ENCODE measurements around the gene TNFRSF14.

Gene TNFRSF14

GRCh38 chr1:2523891-2524609, 32.1 kb upstream of the TNFRSF14 start:
- DNase-seq: no peak

GRCh38 chr1:2525572-2525919, 30.6 kb upstream of the TNFRSF14 start:
- no peak for DNase-seq

DNA sequence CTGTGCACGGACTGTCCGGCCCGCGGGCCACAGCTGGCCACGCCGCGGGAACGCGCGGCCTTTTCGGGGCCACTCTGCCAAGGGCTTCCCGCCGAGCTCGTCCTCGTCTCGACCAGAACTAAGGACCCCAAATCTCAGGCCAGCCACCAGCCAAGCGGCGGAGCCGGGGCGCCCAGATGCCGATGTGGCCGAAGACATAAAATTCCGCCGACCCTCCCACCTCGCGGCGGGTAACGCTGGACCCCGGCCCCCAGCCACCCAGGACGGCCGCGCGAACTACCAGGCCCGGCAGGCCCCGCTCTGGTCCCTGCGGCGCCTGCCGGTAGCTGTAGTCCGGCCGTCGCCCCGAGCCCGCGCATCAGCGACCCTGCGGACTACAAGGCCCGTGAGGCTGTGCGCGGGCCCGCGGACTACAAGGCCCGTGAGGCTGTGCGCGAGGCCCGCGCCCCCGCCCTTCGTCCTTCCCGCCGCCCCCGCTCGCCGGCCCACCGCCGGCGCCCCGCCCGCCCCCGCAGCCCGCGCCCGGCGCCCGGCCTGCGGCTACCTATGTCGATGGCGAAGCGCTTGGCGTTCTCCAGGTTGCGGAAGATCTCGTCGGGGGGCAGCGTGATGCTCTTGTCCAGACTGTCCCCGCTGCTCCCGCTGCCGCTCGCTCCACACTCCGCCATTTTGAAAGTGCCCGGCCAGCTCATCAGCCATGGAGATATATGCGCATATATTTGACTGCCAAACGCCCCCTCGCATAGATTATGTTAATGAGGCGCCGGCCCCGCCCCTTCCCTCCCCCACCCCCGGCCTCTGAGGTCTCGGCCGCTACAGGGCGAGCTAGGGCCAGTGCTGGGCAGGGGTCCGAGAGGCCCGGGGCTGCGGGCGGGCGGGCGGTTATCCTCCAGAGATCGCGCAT, 30.0 kb upstream of the TNFRSF14 start, which contains the start of gene PANK4:
Gene PANK4, minus strand, starts transcription at position 677 of the 904 bp plus-strand sequence. Its CDS starts 9 bp downstream, at position 668.
- DNase-seq: peak; percentile 57

DNA sequence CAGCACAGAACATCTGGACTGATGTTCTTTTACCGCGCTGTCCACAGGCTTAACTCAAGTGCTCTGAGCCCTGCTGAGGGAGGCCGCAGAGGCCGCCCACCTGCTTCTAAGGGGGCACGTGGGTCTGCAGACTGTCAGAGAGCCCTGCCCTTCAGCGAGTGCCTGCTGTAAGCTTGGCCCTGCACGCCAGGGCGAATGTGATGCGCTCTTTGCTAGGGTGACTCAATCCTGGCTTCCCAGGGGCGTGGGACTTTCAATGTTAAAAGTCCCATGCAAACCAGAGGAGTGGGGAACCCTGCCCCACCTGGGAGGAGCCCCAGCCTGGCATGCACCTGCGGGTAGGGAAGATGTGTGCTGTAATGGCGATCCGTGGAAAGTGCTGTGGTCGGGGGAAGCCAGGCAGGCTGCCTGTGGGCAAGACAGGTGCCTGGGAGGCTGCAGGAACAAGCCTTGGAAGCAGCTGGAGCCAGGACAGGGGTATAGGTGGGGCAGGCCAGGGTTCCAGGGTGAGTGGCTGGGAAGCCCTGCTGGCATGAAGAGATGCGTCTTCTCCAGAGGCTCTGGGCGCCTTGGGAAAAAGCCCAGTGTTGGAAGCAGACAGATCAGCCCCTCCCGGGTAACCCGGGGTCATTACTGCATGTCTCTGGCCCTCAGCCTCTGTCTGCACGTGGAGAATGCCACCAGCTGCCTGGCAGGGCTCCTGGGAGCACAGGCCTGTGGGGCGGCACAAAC, 29.2 kb upstream of the TNFRSF14 start:
- no peak for DNase-seq

- no peak for DNase-seq
Measured at GRCh38 chr1:2527556-2527860, 28.7 kb upstream of the TNFRSF14 start.

- no peak for DNase-seq
Measured at GRCh38 chr1:2528016-2528415, 28.2 kb upstream of the TNFRSF14 start.

DNA sequence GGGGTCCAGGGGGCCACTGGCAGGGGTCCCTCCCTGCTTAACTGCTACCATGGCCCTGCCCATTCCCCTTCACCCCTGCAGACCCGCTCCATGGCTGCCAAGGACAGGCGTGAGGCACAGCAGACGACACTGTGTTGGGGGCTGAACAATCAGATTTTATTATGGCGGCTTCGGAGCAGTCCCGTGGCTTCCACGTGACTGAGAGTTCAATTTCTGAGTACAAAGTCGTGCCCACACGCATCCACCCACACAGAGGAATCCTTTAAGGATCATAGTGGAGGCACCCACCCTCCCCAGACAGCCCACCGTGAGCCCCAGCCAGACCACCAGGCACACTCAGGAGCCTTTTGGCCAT, 27.6 kb upstream of the TNFRSF14 start:
- DNase-seq: no peak

DNA sequence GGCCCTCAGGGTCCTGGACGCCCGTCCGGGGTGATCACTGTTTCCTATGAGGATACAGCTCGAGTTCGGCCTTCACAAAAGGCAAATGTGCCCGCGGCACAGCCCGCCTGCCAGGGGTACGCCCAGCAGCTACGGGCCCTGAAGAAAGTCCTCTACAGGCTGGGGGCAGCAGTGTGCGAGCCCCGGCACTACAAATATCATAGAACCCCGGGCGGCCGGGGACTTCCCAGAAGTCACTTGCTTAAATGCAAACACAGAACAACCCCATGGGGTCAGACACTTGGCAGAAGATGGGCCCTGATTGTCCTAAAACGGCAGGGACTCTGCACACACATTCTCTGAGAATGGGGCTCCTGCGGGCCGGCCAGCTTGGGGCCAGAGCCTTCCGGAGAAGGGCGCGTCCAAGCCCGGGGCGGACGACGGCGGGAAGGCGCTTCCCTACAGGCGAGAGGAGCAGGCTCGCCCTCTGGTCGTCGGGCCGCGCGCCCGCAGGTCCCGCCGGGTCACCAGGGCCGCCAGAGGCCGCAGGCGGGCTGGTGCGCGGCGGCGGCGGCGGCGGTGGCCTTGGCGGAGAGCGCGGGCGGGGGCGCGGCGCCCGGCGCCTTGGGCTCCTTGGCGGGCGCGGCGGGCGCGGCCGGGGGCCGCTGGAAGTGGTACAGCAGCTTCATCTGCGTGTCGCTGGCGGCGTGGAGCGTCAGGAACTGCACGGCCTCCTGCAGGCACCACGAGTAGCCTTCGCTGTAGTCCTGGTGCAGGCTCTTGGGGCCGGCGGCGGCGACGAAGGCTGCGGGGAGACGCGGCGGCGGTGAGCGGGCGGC, 27.0 kb upstream of the TNFRSF14 start:
- no peak for DNase-seq

- no peak for DNase-seq
Measured at GRCh38 chr1:2529784-2530512, 26.2 kb upstream of the TNFRSF14 start, which contains the start of gene HES5. TSS of gene HES5 (minus strand) at chr1:2530263. CDS start at chr1:2530164, 99 bp downstream.

GRCh38 chr1:2530513-2531361, 25.4 kb upstream of the TNFRSF14 start:
- no peak for DNase-seq

DNA sequence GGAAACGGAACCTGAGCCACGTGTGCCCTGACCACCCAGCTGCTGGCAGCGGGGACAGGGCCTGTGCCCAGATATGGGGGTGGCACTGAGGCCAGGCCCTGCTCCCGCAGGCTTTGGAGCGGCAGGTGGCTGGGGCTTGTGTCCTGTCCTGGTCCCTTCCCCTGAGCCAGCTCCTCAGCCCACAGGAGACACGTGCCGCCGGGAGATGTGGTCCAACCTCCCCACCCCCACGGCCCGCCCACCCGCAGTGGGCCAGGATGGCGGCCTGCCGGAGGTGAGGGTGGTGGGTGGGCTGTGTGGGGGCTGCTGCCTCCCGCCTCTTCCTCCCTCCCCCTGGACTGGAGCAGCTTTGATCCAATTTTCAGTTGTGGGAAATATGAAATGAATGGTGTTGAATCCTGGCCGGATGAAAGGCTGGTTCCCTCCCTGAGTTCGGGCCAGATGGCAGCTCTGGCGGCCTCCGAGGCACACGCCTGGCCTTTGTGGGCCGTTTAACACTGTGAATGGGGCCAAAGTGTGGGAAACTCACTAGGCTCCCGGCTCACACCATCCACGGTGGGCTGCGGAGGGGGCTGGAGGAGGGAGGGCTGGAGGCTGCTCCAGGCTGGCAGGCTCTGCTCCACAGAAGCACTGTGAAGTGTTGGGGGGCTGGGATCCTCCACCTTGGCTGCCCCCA, 23.5 kb upstream of the TNFRSF14 start:
- no peak for DNase-seq

GRCh38 chr1:2533365-2533764, 22.8 kb upstream of the TNFRSF14 start:
- no peak for DNase-seq

GRCh38 chr1:2534315-2534686, 21.9 kb upstream of the TNFRSF14 start:
- no peak for DNase-seq

GRCh38 chr1:2534687-2535441, 21.3 kb upstream of the TNFRSF14 start:
- no peak for DNase-seq

DNA sequence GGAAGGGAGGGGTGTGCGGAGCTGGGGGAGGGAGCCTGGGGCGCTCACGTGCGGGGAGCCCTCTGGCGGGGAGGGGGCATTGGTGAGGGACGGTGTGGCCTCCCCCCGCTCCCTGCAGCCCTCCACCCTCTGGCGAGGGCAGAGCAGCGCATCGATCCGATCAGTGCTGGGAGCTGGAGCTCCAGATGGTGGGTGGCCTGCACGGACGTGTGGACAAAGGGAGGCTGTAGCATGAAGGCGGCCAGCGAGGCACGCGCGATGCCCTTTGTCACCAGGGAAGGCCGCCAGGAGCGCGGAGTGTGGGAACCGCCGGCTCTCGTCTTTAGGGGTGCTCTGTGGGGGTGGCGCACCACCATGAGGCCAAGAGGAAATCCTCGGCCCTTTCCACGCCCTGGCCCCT, 20.7 kb upstream of the TNFRSF14 start:
- no peak for DNase-seq

DNA sequence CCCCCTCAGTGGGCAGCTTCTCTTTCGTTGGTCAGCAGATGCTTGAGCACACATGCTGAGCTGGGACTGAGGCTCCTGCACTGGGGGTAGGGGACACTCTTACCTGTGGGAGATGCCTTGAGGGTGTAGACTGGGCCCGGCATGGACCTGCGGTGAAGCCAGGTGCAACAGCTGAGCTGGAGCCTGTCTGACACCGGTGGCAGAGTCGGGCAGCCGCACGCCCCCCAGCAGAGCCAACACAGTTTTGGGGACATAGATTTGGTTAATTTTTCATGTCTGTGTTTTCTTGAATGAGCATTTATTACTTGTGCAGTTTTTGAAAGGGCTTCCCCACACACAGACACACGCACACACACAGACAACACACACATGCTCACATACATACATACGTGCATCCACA, 20.2 kb upstream of the TNFRSF14 start:
- DNase-seq: no peak

DNA sequence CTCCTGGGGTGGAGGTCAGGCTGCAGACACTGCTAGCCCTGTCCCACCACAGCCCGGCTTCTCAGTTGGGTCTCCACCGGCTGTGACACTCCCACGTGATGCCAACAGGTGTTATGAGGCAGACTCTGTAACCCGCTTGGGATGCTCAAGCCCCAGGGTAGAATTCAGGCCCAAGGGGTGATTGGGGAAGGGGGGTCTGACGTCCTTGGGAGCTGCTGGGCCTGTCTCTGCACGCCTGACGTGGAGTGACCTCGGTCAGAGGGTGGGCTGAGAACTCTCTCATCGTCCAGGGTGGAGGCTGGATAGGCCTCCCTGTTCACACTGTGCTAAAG, 18.4 kb upstream of the TNFRSF14 start:
- DNase-seq: no peak

DNA sequence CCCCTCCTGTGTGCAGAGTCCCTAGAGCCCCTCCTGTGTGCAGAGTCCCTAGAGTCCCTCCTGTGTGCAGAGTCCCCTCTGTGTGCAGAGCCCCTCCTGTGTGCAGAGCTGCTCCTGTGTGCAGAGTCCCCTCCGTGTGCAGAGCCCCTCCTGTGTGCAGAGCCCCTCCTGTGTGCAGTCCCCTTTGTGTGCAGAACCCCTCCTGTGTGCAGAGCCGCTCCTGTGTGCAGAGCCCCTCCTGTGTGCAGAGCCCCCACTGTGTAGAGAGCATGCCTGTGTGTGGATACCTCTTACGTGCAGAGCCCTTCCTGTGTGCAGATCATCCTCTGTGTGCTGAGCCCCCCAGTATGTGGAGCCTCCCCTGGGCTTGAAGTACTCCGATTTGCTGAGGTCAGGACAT, 17.8 kb upstream of the TNFRSF14 start:
- no peak for DNase-seq

DNA sequence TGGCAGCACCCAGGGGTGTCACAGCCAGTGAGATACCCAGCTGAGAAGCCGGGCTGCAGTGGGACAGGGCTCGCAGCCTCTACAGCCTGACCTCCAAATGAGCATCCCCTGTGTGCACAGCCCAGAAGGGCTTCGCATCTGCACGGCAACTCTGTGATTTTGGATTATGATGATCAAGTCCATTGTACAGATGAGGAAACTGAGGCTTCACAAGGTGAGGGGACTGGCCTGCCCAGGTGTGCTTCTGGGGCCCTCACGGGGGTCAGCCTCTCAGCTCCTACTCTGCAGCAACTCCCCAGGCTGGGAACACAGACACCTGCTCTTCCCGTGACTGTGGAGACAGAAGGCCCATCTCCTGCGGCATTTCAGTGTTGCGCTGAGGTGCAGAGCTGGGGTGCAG, 17.3 kb upstream of the TNFRSF14 start:
- DNase-seq: no peak

DNA sequence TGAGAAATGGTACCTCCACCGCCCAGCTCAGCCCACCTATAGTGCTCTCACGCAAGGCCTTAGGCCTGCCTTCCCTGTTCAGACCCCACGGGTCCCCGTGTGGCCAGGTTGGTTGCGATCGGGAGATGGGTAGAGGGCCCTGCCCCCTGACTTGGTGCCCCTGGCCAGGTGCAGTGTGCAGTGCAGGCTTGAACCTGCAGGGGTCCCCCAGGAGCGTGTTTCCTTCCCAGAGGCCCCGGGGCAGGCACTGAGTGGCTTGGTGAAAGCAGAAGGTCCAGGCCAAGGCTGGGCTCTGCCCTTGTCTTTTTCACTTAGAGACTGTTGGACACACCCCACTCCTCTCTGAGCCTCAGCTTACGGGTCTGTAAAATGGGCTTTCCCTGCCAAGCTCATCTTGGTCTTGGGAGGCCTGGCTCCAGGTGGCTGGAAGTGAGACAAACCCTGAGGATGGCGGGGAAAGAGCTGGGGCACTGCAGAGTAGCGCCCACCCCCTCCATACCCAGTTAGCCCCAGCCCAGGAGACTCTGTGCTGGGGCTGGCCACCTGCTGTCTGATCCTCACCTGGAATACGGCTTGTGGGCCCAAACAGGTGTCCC, 16.8 kb upstream of the TNFRSF14 start:
- DNase-seq: no peak

All from SHP77 treated with DMSO at 0.1 percent for 48 hours (cell line).